ENCODE results near the gene PHF12.
"Not testable (repeated sequence)": the region's sequence is repeated elsewhere in the genome, so short reads cannot be mapped to it uniquely, and the experiment has no call there.

PHF12 gene

GRCh38 chr17:28953444-28954118 lies 2.3 kb upstream of the PHF12 start:
- DNase-seq, result peak; percentile 22

- peak; percentile 99 for DNase-seq
Measured at GRCh38 chr17:28951991-28952975, 965 bp upstream of the PHF12 start.

GRCh38 chr17:28950752-28951427 lies 428 bp downstream of the PHF12 start:
- no peak for DNase-seq

GRCh38 chr17:28950017-28950751 lies 1.1 kb downstream of the PHF12 start:
- DNase-seq, result peak; percentile 61

GRCh38 chr17:28949185-28950016 lies 1.9 kb downstream of the PHF12 start:
- peak; percentile 53 for DNase-seq

GRCh38 chr17:28948873-28949184 lies 2.5 kb downstream of the PHF12 start:
- DNase-seq, result no peak

GRCh38 chr17:28948342-28948741 lies 3.0 kb downstream of the PHF12 start:
- no peak for DNase-seq

GRCh38 chr17:28947639-28948038 lies 3.7 kb downstream of the PHF12 start:
- no peak for DNase-seq

GRCh38 chr17:28946239-28946638 lies 5.1 kb downstream of the PHF12 start:
- DNase-seq, result no peak

- DNase-seq, result no peak
Measured at GRCh38 chr17:28944862-28945741, 6.2 kb downstream of the PHF12 start.

- DNase-seq, result no peak
Measured at GRCh38 chr17:28944343-28944742, 7.0 kb downstream of the PHF12 start.

GRCh38 chr17:28942925-28943324 lies 8.4 kb downstream of the PHF12 start:
- no peak for DNase-seq

GRCh38 chr17:28941251-28941650 lies 10.1 kb downstream of the PHF12 start:
- no peak for DNase-seq

GRCh38 chr17:28940675-28941074 lies 10.6 kb downstream of the PHF12 start:
- no peak for DNase-seq

GRCh38 chr17:28940142-28940541 lies 11.2 kb downstream of the PHF12 start:
- no peak for DNase-seq

GRCh38 chr17:28938552-28938951 lies 12.8 kb downstream of the PHF12 start:
- no peak for DNase-seq

- DNase-seq, result no peak
Measured at GRCh38 chr17:28937044-28937729, 14.1 kb downstream of the PHF12 start.

GRCh38 chr17:28935744-28936460 lies 15.4 kb downstream of the PHF12 start:
- DNase-seq, result no peak

GRCh38 chr17:28934508-28934907 lies 16.8 kb downstream of the PHF12 start:
- not testable (repeated sequence) for DNase-seq

- DNase-seq, result no peak
Measured at GRCh38 chr17:28929787-28930186, 21.5 kb downstream of the PHF12 start.

Data from CD4-positive, alpha-beta T cell treated with Interferon gamma for 1 hour (primary cell).